B cell (primary cell): ENCODE results near the gene ZNF683. TPM values are rescaled to one million over a fixed set of nuclear protein-coding genes. Genes with fewer than 3 reads are reported as not detected.
A peak's percentile ranks its signal among the peaks of the same experiment; 100 is the strongest.

Experiments
- ATAC-seq: fragments of 200-7000 bp; cut with Tn5 transposase; one replicate; pipeline ENCODE4 v1.10.0; 2021; ENCODE audit warnings: low read depth, mild to moderate bottlenecking, moderate number of reproducible peaks, moderate library complexity
- CTCF ChIA-PET: fragments of 350-600 bp; sonication (Branson Sonifier 250); formaldehyde crosslinking; loops from one replicate; lab custom pipeline; 2021; ENCODE audit warnings: antibody characterized with exemption, inconsistent platforms; lab: Charles Lee
- POLR2A ChIA-PET: fragments of 350-600 bp; sonication (Branson Sonifier 250); formaldehyde crosslinking; loops from one replicate; lab custom pipeline; 2021; ENCODE audit warnings: antibody characterized with exemption; lab: Charles Lee
- DNase-seq: peaks from one replicate; pipeline ENCODE4 v3.0.0; 2013
- H2AFZ ChIP-seq: 2 replicates; pipeline ENCODE4 v1.6.1; 2012; ENCODE audit warnings: mild to moderate bottlenecking, low read depth, low read length; ENCODE audit not compliant: insufficient read depth, poor library complexity, severe bottlenecking
- H3K27ac ChIP-seq, 2 donors: 1 replicate in 1 of 2; 2 replicates in 1 of 2; pipeline ENCODE4 v1.5.1; 2012 to 2013; ENCODE audit warnings: low read length in 2 of 2, mild to moderate bottlenecking in 2 of 2, moderate library complexity in 1 of 2
- H3K27me3 ChIP-seq, 4 experiments: fragments of 200-600 bp in 1 of 4; sonication (generic) in 1 of 4; replicated peaks in 1 of 4; 1 replicate in 2 of 4; 2 replicates in 2 of 4; pipeline versions ENCODE4 v1.6.1 to v1.7.0; 2013 to 2016; ENCODE audit warnings: low read length in 3 of 4, mild to moderate bottlenecking in 2 of 4, mixed read lengths in 1 of 4, moderate library complexity in 1 of 4; ENCODE audit not compliant: insufficient read depth in 4 of 4, control insufficient read depth in 3 of 4; ENCODE audit errors: control extremely low read depth in 1 of 4
- H3K36me3 ChIP-seq, 2 experiments: replicated peaks in 1 of 2; 1 replicate in 1 of 2; 2 replicates in 1 of 2; pipeline versions ENCODE4 v1.6.1 to v1.7.1; 2013; ENCODE audit warnings: low read length in 1 of 2; ENCODE audit not compliant: insufficient read depth in 2 of 2, control insufficient read depth in 1 of 2; ENCODE audit errors: control extremely low read depth in 1 of 2, extremely low read depth in 1 of 2
- H3K4me1 ChIP-seq, 2 donors: fragments of 200-600 bp in 1 of 2; sonication (generic) in 1 of 2; 1 replicate in 1 of 2; 2 replicates in 1 of 2; pipeline versions ENCODE4 v1.5.1 to v1.6.1; 2013 to 2017; ENCODE audit warnings: low read length in 2 of 2; ENCODE audit not compliant: control insufficient read depth in 2 of 2, insufficient read depth in 2 of 2
- H3K4me2 ChIP-seq: replicated peaks from 2 replicates; pipeline ENCODE3; 2012; ENCODE audit warnings: mild to moderate bottlenecking, low read depth, low read length; ENCODE audit not compliant: poor library complexity, severe bottlenecking
- H3K4me3 ChIP-seq, 5 experiments: fragments of 200-600 bp in 1 of 5; sonication (generic) in 1 of 5; 1 replicate in 3 of 5; 2 replicates in 2 of 5; pipeline versions ENCODE4 v1.5.1 to v1.7.0; 2011 to 2016; ENCODE audit warnings: low read length in 4 of 5, mild to moderate bottlenecking in 4 of 5, low read depth in 2 of 5, control low read depth in 1 of 5, moderate library complexity in 1 of 5; ENCODE audit not compliant: insufficient read depth in 1 of 5; ENCODE audit errors: control extremely low read depth in 1 of 5, extremely low read depth in 1 of 5
- H3K79me2 ChIP-seq: fragments of 200-600 bp; sonication (generic); one replicate; pipeline ENCODE4 v1.6.0; 2016; ENCODE audit warnings: low read length; ENCODE audit not compliant: control insufficient read depth, insufficient read depth
- H3K9ac ChIP-seq: fragments of 200-600 bp; sonication (generic); 2 replicates; pipeline ENCODE4 v1.6.1; 2017; ENCODE audit warnings: mild to moderate bottlenecking, low read length, moderate library complexity
- H3K9me3 ChIP-seq, 3 donors: one replicate each; pipeline versions ENCODE4 v1.6.1 to v1.7.1; 2013; ENCODE audit warnings: low read length in 2 of 3; ENCODE audit not compliant: control insufficient read depth in 2 of 3, insufficient read depth in 1 of 3; ENCODE audit errors: control extremely low read depth in 1 of 3
- H4K20me1 ChIP-seq: 2 replicates; pipeline ENCODE4 v1.6.0; 2012; ENCODE audit warnings: mild to moderate bottlenecking, low read length; ENCODE audit not compliant: insufficient read depth, control insufficient read depth, poor library complexity, severe bottlenecking
- H3K27ac Mint-ChIP-seq: one replicate; pipeline ENCODE4 v1.8.0; 2021; ENCODE audit warnings: mixed read lengths
- H3K27me3 Mint-ChIP-seq: one replicate; pipeline ENCODE4 v1.8.0; 2021; ENCODE audit warnings: mixed read lengths
- H3K4me1 Mint-ChIP-seq: one replicate; pipeline ENCODE4 v1.8.0; 2021; ENCODE audit warnings: mixed read lengths
- H3K4me3 Mint-ChIP-seq: one replicate; pipeline ENCODE4 v1.8.0; 2021; ENCODE audit warnings: mixed read lengths
- H3K9me3 Mint-ChIP-seq: one replicate; pipeline ENCODE4 v1.8.0; 2022; ENCODE audit warnings: mixed read lengths; ENCODE audit not compliant: insufficient read depth
- EZH2 ChIP-seq: IDR thresholded peaks from 2 replicates; pipeline ENCODE4 v1.6.1; 2012; ENCODE audit warnings: borderline replicate concordance, low read depth, mild to moderate bottlenecking, moderate library complexity, low read length; ENCODE audit not compliant: insufficient read depth, poor library complexity, severe bottlenecking
- WGBS: methylation state at CpG from one replicate; pipeline ENCODE4 v1.1.5; 2013; ENCODE audit warnings: missing lambda C conversion rate; ENCODE audit not compliant: insufficient coverage; 5-methylcytosine and 5-hydroxymethylcytosine counted together
- intact Hi-C: fragments of 100-400 bp; cut with micrococcal nuclease; formaldehyde crosslinking; loops from one replicate; pipeline ENCODE4 v1.10.0; 2022
- polyA plus RNA-seq: library from polyadenylated mRNA; depleted of rRNA; stranded (reverse); fragments of >200 nt; gene quantifications from 2 replicates; pipeline ENCODE4 v1.2.3, GENCODE V29; 2012
- total RNA-seq, 2 donors: library from RNA; stranded (reverse); fragments of 120-200 nt in 1 of 2; gene quantifications; 1 replicate in 1 of 2; 2 replicates in 1 of 2; pipeline versions ENCODE4 v1.2.3 to v1.2.4, GENCODE V29; 2013 to 2022
- TF ChIP-seq, protein P1 (sequence below): fragments of 200-600 bp; IDR thresholded peaks from one replicate; pipeline ENCODE4 v1.8.0; 2022; ENCODE audit warnings: antibody characterized with exemption, mild to moderate bottlenecking

Gene ZNF683
- total and polyA plus RNA-seq, 2 donors (not counting 1 experiment from before 2014, with no cell fraction given), result 0.45 to 0.67 TPM

DNA sequence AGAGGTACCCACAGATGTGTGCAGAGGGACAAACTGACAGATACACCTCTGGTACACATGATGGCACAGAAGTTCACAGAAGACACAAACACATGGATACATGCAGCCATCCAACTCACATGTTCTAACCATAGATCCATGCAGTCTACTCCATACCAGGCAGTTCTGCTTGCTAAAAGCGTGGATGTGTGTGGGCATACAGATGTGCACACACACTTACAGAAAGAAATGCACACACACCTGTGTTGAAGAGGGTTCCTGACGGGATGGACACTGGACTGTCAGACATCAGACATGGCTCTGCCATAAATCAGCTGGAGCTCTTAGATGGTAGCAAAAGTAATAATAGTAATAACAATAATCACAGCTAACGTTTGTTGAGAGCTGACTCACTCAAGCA, 48.0 kb downstream of the ZNF683 start:
- Histone ChIP-seq H3K27me3 (no peaks in the 10 kb centered on the region), H3K36me3 (peaks cover 0 to 49% of the 10 kb centered on the region in 2 experiments), H3K9ac (no peak overlapping the region), H3K79me2 (peaks cover 24% of the 10 kb centered on the region), H3K4me3 (no peak overlapping the region), H3K27ac (peak overlapping the region in 1 of 2 donors; percentile 54), H2AFZ (no peak overlapping the region), H3K4me1 (peaks cover 31 to 33% of the 10 kb centered on the region in 2 donors), H3K4me2 (no peak overlapping the region), H3K9me3 (no peaks in the 10 kb centered on the region), H4K20me1 (peaks cover 49% of the 10 kb centered on the region)
- ChIA-PET POLR2A (interaction anchor here (15.2 kb wide), 1 partner anchor 40 kb away, joined by 1239 read pairs; the partner anchor contains the start of gene SH3BGRL3), CTCF (interaction anchor here (5.0 to 30.0 kb wide), 2 partner anchors 40 to 42 kb away, joined by 28 to 1400 read pairs; partner anchors contain the start of gene SH3BGRL3)
- Mint-ChIP-seq H3K4me1 (peaks cover 40% of the 10 kb centered on the region), H3K9me3 (no peaks in the 10 kb centered on the region), H3K4me3 (no peak overlapping the region), H3K27ac (peak overlapping the region; percentile 57), H3K27me3 (no peaks in the 10 kb centered on the region)
- TF ChIP-seq EZH2, result no peak
- TF ChIP-seq, protein P1, sequence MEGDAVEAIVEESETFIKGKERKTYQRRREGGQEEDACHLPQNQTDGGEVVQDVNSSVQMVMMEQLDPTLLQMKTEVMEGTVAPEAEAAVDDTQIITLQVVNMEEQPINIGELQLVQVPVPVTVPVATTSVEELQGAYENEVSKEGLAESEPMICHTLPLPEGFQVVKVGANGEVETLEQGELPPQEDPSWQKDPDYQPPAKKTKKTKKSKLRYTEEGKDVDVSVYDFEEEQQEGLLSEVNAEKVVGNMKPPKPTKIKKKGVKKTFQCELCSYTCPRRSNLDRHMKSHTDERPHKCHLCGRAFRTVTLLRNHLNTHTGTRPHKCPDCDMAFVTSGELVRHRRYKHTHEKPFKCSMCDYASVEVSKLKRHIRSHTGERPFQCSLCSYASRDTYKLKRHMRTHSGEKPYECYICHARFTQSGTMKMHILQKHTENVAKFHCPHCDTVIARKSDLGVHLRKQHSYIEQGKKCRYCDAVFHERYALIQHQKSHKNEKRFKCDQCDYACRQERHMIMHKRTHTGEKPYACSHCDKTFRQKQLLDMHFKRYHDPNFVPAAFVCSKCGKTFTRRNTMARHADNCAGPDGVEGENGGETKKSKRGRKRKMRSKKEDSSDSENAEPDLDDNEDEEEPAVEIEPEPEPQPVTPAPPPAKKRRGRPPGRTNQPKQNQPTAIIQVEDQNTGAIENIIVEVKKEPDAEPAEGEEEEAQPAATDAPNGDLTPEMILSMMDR, result no peak
- WGBS, result no CpG with 5 or more reads among the region's 3 CpGs
- ATAC-seq (no peak), DNase-seq (no peak)
- intact Hi-C loops, result no loop called here

DNA sequence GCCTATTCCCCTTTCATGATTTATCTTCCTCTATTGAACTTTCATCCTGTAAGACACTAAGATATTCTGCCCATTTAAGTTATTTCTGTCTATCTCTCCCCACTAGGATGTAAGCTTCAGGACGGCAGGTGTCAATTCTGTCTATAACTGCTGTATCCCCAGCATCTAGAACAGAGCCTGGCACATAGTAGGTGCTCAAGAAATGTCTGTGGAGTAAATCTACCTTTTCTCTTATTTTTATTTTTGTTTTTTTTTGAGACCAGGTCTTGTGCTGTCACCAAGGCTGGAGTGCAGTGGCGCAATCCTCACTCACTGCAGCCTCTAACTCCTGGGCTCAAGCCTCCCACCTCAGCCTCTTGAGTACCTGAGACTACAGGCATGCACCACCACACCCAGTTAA, 49.2 kb downstream of the ZNF683 start:
- peaks cover 0 to 54% of the 10 kb centered on the region in 2 experiments for H3K36me3 ChIP-seq
- no CpG with 5 or more reads among the region's 2 CpGs for WGBS

More for the DNA sequence above, 49.2 kb downstream of the ZNF683 start:
- ChIA-PET POLR2A (interaction anchor here (0.7 to 15.2 kb wide), 4 partner anchors 12 to 288 kb away, joined by 3 to 1239 read pairs (median 5); partner anchors contain the start of gene SH3BGRL3), CTCF (interaction anchor here (2.9 to 30.0 kb wide), 5 partner anchors 41 to 154 kb away, joined by 7 to 1400 read pairs (median 28); partner anchors contain the start of genes CEP85, SH3BGRL3 and ZNF593)
- H3K9ac ChIP-seq, result no peak overlapping the region
- peak overlapping the region in 1 of 2 donors; percentile 75 for H3K27ac ChIP-seq
- no peak overlapping the region for H3K4me2 ChIP-seq
- no peak overlapping the region for H3K4me3 Mint-ChIP-seq
- no peak overlapping the region for H2AFZ ChIP-seq
- H3K9me3 Mint-ChIP-seq, result no peaks in the 10 kb centered on the region
- no peak overlapping the region for H3K4me3 ChIP-seq
- intact Hi-C loops, result no loop called here
- peaks cover 31 to 33% of the 10 kb centered on the region in 2 donors for H3K4me1 ChIP-seq
- H3K9me3 ChIP-seq, result no peaks in the 10 kb centered on the region
- H3K27ac Mint-ChIP-seq, result peak overlapping the region; percentile 87
- no peak for TF ChIP-seq EZH2
- TF ChIP-seq, protein P1, result no peak
- no peak for ATAC-seq
- H3K79me2 ChIP-seq, result peaks cover 36% of the 10 kb centered on the region
- H3K4me1 Mint-ChIP-seq, result peaks cover 44% of the 10 kb centered on the region
- H3K27me3 Mint-ChIP-seq, result no peaks in the 10 kb centered on the region
- no peaks in the 10 kb centered on the region for H3K27me3 ChIP-seq
- no peak for DNase-seq
- peaks cover 61% of the 10 kb centered on the region for H4K20me1 ChIP-seq
